ENCODE measurements around the gene ZNF197. TPM values are rescaled to one million over a fixed set of nuclear protein-coding genes. Genes with fewer than 3 reads are reported as not detected.

The ZNF197 gene
- total and polyA plus RNA-seq, 2 of the 8 experiments (the other 6 are each of a cell fraction or from before 2014, with no cell fraction given), result 3.9 to 16.8 TPM

GRCh38 chr3:44685128-44685800 is 60.4 kb downstream of the ZNF197 start (continued):
- TF ChIP-seq GABPA (IDR thresholded peaks at IDR 0.05; ENCODE audit: borderline replicate concordance, insufficient read depth, low read length) (no peak), SAP30 (IDR thresholded peaks at IDR 0.05; ENCODE audit: insufficient read depth, insufficient replicate concordance, low read length) (no peak)
- TF ChIP-seq, protein P1, sequence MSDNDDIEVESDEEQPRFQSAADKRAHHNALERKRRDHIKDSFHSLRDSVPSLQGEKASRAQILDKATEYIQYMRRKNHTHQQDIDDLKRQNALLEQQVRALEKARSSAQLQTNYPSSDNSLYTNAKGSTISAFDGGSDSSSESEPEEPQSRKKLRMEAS (IDR thresholded peaks at IDR 0.05), result no peak
